GM10248 (cell line): Measurements from ENCODE around the gene DDX5.

Experiments used
- CTCF ChIA-PET: fragments of 300-600 bp; sonication (Branson Sonifier 250); formaldehyde crosslinking; extraction: SDS; loops from one replicate; lab custom pipeline; 2021; ENCODE audit warnings: antibody characterized with exemption; lab: Yijun Ruan, JAX
- POLR2A ChIA-PET: fragments of 350-650 bp; sonication (Branson Sonifier 250); formaldehyde crosslinking; extraction: SDS; loops from one replicate; lab custom pipeline; 2020; ENCODE audit warnings: antibody characterized with exemption; lab: Yijun Ruan, JAX
- DNase-seq: peaks from one replicate; pipeline ENCODE4 v3.0.0; 2012; ENCODE audit errors: extremely low spot score
- TF ChIP-seq, protein P1 (sequence below): IDR thresholded peaks from 2 replicates; pipeline ENCODE4 v1.5.1; 2012; ENCODE audit warnings: mild to moderate bottlenecking, low read depth; ENCODE audit errors: extremely low read depth, missing control alignments, control extremely low read depth

The DDX5 gene

DNA sequence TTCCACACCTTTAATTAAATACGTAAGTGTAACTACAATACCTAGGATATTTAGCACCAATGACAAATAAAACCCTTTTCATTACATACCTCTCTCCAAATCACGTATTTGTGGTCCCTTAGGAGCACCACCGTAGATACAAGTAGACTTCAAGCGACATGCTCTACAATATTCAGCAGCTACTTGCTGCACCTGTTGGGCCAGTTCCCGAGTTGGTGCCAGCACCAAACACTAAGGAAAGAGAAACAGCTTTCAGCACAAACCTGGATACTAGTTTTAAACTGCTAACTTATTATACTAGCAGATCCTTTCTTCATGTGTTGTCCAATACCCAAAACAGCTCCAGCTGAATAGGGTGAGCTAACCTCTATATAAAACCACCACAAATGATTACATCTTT is 2.7 kb downstream of the DDX5 start:
- ChIA-PET CTCF (no interaction called here), POLR2A (interaction anchor here (0.7 to 0.9 kb wide), 2 partner anchors 14 to 96 kb away, joined by 3 read pairs; no protein-coding TSS in a partner anchor)
- TF ChIP-seq, protein P1, sequence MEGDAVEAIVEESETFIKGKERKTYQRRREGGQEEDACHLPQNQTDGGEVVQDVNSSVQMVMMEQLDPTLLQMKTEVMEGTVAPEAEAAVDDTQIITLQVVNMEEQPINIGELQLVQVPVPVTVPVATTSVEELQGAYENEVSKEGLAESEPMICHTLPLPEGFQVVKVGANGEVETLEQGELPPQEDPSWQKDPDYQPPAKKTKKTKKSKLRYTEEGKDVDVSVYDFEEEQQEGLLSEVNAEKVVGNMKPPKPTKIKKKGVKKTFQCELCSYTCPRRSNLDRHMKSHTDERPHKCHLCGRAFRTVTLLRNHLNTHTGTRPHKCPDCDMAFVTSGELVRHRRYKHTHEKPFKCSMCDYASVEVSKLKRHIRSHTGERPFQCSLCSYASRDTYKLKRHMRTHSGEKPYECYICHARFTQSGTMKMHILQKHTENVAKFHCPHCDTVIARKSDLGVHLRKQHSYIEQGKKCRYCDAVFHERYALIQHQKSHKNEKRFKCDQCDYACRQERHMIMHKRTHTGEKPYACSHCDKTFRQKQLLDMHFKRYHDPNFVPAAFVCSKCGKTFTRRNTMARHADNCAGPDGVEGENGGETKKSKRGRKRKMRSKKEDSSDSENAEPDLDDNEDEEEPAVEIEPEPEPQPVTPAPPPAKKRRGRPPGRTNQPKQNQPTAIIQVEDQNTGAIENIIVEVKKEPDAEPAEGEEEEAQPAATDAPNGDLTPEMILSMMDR, result no peak
- DNase-seq, result no peak

DNA sequence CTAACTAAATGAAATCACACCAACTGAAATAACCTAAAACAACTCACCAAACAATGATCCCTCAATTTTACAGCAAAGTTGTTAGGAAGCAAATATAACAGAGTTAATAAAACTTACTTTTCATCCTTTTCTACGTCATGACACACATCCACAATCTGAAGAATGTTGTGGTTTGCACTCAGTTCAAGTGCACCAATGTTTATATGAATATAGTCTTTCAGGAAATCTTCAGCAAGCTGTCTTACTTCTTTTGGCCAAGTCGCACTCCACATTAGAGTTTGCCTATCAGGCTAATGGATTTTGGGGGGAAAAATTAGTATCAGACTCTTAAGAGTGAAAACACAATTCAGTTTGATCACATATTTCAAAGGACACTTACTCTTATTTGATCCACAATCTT is 3.3 kb downstream of the DDX5 start:
- DNase-seq, result no peak
- CTCF ChIA-PET, result interaction anchor here (1.2 kb wide), 1 partner anchor 146 kb away, joined by 4 read pairs; no protein-coding TSS in a partner anchor
- TF ChIP-seq, protein P1, result no peak
- POLR2A ChIA-PET, result no interaction called here

DNA sequence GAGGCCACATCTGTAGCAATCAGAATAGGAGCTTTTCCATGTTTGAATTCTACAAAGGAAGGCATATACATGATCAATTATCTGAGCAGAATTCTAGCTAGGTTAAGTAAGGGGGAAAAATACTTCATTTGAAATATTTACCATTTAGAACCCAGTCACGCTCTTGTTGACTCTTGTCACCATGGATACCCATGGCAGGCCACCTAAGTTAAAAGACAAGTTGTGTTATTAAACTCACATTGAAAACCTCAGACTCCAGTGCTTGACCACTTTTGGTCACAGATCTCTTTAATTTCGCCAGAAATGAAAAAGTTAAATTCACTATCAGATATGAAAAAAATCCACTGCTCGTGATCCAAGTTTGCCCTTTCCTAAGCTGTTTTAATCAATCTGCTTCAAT is 4.1 kb downstream of the DDX5 start:
- ChIA-PET POLR2A (interaction anchor here (0.6 kb wide), 1 partner anchor 18 kb away, joined by 3 read pairs; no protein-coding TSS in a partner anchor), CTCF (interaction anchor here (1.2 kb wide), 1 partner anchor 147 kb away, joined by 4 read pairs; no protein-coding TSS in a partner anchor)
- TF ChIP-seq, protein P1, result no peak
- no peak for DNase-seq

DNA sequence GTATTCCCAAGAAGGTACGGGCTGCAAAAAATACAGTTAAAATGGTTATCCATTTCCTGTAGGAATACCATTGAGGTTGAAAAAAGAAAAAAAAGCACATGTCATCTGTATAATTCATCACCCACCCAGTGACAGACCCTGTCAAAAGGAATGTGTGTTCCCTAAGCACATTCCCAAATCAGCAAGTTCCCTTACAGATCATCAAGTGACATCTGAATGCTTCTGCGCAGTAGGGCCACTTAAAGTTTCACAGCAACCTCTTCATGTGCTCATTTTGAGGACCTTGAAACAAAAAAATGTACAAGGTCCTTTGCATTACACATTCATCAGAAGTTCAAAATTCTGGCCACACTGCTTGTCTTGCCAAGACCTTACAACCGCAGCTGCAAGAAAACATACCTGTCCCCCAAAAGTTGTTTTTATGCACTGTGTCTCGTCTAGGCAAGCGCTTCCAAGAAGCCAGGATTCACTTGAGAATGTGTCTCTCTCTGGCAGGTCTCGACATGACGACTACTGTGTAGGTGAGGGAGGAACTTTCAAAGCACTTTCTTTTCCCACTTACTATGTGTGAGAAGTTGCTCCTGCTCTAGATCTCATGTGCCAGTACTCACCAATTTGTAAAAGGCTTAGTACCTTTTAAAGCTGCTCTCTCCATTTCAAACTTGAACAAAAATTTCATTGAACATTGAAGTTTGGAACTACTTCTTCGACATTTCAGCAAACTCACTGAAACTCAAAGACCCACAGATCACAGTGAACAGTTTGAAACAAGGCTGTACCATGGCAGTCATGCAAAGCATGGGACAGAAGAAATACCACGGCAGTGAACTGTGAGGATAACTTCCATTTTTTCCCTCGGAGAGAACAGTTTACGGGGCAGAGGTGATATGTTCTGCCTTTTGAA is 5.0 kb downstream of the DDX5 start:
- DNase-seq, result no peak
- ChIA-PET POLR2A (interaction anchor here (0.7 kb wide), 1 partner anchor 76 kb away, joined by 3 read pairs; no protein-coding TSS in a partner anchor), CTCF (interaction anchor here (1.2 kb wide), 1 partner anchor 148 kb away, joined by 4 read pairs; no protein-coding TSS in a partner anchor)
- TF ChIP-seq, protein P1, result no peak

DNA sequence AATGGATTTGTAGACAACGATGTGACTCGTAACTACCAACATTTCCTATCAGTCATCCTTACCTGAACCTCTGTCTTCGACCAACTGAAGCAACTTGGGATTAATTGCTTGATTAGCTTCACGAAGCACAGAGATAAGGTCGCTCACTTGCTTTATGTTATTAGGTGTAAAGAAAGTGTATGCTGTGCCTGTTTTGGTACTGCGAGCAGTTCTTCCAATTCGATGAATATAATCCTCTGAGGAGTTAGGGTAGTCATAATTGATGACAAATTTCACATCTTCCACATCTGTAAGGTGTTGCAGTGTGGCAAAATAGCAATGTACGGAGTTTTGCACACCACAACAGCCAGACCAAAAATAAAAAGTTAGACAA is 5.6 kb downstream of the DDX5 start:
- POLR2A ChIA-PET, result interaction anchor here (0.7 to 0.8 kb wide), 2 partner anchors 10 to 76 kb away, joined by 3 read pairs; no protein-coding TSS in a partner anchor
- DNase-seq, result no peak
- CTCF ChIA-PET, result no interaction called here
- TF ChIP-seq, protein P1, result no peak

DNA sequence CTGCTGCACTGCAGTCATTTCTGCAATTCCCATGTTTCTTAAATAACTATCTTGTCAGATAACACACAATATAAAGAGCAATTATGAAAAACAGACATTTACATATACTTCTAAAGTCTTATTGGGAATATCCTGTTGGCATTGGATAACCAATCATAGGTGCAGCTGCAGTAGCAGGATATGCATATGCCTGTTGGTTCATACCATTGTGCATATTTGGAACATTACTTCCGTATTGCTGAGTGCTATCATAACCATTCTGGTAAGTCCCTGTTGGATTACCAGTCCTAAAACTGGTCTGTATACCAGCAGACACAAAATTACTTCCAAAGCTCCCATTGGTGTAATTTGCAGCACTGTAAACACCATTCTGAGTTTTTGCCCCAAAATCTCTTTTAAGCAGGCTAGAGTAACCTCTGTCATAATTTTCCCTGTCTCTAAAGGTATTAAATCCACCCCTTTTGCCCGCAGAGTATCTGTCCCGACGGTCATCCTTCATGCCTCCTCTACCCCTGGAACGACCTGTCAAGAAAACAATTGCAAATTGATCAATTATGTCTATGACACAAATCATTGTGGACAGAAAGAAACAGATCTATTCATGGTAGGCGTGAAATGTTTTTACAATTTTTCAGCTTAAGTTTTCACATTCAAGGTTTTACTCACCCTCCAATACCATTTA is 6.1 kb downstream of the DDX5 start:
- no peak for DNase-seq
- TF ChIP-seq, protein P1, result no peak
- ChIA-PET POLR2A (interaction anchor here (0.7 to 1.5 kb wide), 3 partner anchors 10 to 150 kb away, joined by 3 to 8 read pairs (median 3); no protein-coding TSS in a partner anchor), CTCF (interaction anchor here (2.8 to 5.9 kb wide), 2 partner anchors 80 to 149 kb away, joined by 9 to 33 read pairs; no protein-coding TSS in a partner anchor)
